Dermis lymphatic vessel endothelial cell (primary cell): ENCODE results near the gene STPG2. TPM values are rescaled to one million over a fixed set of nuclear protein-coding genes. Genes with fewer than 3 reads are reported as not detected.

Source experiments
- total RNA-seq: library from RNA; depleted of rRNA; stranded (reverse); fragments of >200 nt; gene quantifications from 2 replicates; pipeline ENCODE4 v1.2.1, GENCODE V29; 2014

STPG2 gene
- total RNA-seq: under 0.01 and 0.17 TPM in 2 replicates

GRCh38 chr4:98143001-98143899 is at the start of gene STPG2:
TSS of gene STPG2 (minus strand) at chr4:98143476.

Other genes starting within 250 kb of the STPG2 start
- gene RAP1GDS1, start 117.9 kb upstream of the STPG2 start, total RNA-seq: 58.2 and 71.9 TPM in 2 replicates